K562 (cell line): Measurements from ENCODE around the gene GTPBP8. TPM values are rescaled to one million over a fixed set of nuclear protein-coding genes. Genes with fewer than 3 reads are reported as not detected.

ENCODE experiments used
- ARID1B ChIP-seq: fragments of 450-650 bp; IDR thresholded peaks from 2 replicates; pipeline ENCODE4 v1.6.1; 2016; ENCODE audit warnings: antibody characterized with exemption, mild to moderate bottlenecking, inconsistent platforms
- ZNF436 ChIP-seq: fragments of 250-450, 450-650 bp; sonication (Bioruptor Pico); formaldehyde crosslinking; IDR thresholded peaks from 2 replicates; pipeline ENCODE4 v1.7.0; 2020; ENCODE audit warnings: mild to moderate bottlenecking
- polyA plus RNA-seq, 8 experiments: library from polyadenylated mRNA; depleted of rRNA in 4 of 8; stranded (reverse) in 5 of 8; unstranded in 3 of 8; fragments of >200 nt; fragmentation: Nextera tagmentation in 2 of 8; fragmentation: Illumina TruSeq in 1 of 8; extraction: Ambion mirVana in 2 of 8; extraction: Trizol in 1 of 8; gene quantifications; 2 replicates each; pipeline versions ENCODE4 v1.2.1 to v1.2.3, GENCODE V29; 2011 to 2014; ENCODE audit warnings: inconsistent platforms in 1 of 8, missing spikeins in 1 of 8
- total RNA-seq, 7 experiments: library from RNA; depleted of rRNA in 6 of 7; stranded (reverse); fragments of >200 nt in 6 of 7; fragmentation: Illumina TruSeq in 2 of 7; extraction: Trizol in 2 of 7; gene quantifications; 2 replicates each; pipeline versions ENCODE4 v1.2.1 to v1.2.3, GENCODE V29; 2011 to 2021; ENCODE audit warnings: low replicate concordance in 1 of 7
- TF ChIP-seq, protein P1 (sequence below): fragments of 450-650 bp; IDR thresholded peaks from 2 replicates; pipeline ENCODE4 v1.6.1; 2016; ENCODE audit warnings: mild to moderate bottlenecking, moderate library complexity
- TF ChIP-seq, protein P2 (sequence below), 2 experiments: IDR thresholded peaks; 2 replicates each; pipeline ENCODE4 v1.6.1; 2012; ENCODE audit warnings: improper control_type of control experiment in 2 of 2, low read depth in 2 of 2, low read length in 2 of 2, borderline replicate concordance in 1 of 2
- TF ChIP-seq, protein P3 (sequence below), 3 experiments: IDR thresholded peaks in 2 of 3; conservative IDR thresholded peaks in 1 of 3; 2 replicates each; pipeline ENCODE4 v1.5.1; 2011 to 2012; ENCODE audit warnings: low read length in 3 of 3, mild to moderate bottlenecking in 3 of 3, control low read depth in 2 of 3, improper control_type of control experiment in 1 of 3, inconsistent platforms in 1 of 3, low read depth in 1 of 3, mixed read lengths in 1 of 3, moderate library complexity in 1 of 3; ENCODE audit not compliant: insufficient read depth in 2 of 3
- TF ChIP-seq, protein P4 (sequence below): sonication (generic); formaldehyde crosslinking; IDR thresholded peaks from 2 replicates; pipeline ENCODE4 v1.4.0; 2020; ENCODE audit warnings: mild to moderate bottlenecking, missing genetic modification reagents

GTPBP8 gene
- total and polyA plus RNA-seq, 9 of the 15 experiments (the other 6 are each of a cell fraction or from before 2014, with no cell fraction given) = 14.0 to 33.3 (median 20.8) TPM

DNA sequence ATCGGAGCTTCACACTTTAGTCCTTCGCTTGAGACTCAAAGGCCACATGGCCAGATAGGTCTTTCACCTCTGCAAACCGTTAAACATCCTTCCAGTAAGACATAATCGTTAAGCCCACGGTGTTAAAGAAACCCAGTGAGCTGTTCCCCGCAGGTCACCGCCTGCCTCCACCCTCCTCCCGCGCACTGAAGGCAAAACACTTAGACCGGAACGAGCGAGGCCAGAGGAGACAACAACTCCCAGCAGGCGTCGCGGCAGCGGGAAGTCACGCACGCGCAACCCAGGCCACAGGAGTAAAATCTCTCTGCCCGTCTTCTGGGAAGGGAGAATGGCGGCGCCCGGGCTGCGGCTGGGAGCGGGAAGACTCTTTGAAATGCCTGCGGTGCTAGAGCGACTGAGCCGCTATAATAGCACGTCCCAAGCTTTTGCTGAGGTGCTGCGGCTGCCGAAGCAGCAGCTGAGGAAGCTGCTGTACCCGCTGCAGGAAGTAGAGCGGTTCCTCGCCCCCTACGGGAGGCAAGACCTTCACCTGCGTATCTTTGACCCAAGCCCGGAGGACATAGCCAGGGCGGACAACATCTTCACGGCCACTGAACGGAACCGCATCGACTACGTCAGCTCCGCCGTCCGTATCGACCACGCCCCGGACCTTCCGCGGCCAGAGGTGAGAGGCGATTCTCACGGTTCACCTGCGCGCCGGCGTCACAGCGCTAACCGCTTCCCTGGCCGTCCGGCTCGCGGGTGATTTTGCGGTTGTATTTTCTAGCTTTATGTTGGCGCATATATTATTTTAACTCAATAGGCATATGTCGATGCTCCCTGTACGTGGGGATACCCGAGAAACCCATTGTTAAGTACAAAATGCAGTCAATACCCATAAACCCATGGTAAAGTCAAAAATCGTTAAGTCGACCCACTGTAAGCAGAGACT, at the start of gene GTPBP8 (continued):
- TF ChIP-seq, protein P1, sequence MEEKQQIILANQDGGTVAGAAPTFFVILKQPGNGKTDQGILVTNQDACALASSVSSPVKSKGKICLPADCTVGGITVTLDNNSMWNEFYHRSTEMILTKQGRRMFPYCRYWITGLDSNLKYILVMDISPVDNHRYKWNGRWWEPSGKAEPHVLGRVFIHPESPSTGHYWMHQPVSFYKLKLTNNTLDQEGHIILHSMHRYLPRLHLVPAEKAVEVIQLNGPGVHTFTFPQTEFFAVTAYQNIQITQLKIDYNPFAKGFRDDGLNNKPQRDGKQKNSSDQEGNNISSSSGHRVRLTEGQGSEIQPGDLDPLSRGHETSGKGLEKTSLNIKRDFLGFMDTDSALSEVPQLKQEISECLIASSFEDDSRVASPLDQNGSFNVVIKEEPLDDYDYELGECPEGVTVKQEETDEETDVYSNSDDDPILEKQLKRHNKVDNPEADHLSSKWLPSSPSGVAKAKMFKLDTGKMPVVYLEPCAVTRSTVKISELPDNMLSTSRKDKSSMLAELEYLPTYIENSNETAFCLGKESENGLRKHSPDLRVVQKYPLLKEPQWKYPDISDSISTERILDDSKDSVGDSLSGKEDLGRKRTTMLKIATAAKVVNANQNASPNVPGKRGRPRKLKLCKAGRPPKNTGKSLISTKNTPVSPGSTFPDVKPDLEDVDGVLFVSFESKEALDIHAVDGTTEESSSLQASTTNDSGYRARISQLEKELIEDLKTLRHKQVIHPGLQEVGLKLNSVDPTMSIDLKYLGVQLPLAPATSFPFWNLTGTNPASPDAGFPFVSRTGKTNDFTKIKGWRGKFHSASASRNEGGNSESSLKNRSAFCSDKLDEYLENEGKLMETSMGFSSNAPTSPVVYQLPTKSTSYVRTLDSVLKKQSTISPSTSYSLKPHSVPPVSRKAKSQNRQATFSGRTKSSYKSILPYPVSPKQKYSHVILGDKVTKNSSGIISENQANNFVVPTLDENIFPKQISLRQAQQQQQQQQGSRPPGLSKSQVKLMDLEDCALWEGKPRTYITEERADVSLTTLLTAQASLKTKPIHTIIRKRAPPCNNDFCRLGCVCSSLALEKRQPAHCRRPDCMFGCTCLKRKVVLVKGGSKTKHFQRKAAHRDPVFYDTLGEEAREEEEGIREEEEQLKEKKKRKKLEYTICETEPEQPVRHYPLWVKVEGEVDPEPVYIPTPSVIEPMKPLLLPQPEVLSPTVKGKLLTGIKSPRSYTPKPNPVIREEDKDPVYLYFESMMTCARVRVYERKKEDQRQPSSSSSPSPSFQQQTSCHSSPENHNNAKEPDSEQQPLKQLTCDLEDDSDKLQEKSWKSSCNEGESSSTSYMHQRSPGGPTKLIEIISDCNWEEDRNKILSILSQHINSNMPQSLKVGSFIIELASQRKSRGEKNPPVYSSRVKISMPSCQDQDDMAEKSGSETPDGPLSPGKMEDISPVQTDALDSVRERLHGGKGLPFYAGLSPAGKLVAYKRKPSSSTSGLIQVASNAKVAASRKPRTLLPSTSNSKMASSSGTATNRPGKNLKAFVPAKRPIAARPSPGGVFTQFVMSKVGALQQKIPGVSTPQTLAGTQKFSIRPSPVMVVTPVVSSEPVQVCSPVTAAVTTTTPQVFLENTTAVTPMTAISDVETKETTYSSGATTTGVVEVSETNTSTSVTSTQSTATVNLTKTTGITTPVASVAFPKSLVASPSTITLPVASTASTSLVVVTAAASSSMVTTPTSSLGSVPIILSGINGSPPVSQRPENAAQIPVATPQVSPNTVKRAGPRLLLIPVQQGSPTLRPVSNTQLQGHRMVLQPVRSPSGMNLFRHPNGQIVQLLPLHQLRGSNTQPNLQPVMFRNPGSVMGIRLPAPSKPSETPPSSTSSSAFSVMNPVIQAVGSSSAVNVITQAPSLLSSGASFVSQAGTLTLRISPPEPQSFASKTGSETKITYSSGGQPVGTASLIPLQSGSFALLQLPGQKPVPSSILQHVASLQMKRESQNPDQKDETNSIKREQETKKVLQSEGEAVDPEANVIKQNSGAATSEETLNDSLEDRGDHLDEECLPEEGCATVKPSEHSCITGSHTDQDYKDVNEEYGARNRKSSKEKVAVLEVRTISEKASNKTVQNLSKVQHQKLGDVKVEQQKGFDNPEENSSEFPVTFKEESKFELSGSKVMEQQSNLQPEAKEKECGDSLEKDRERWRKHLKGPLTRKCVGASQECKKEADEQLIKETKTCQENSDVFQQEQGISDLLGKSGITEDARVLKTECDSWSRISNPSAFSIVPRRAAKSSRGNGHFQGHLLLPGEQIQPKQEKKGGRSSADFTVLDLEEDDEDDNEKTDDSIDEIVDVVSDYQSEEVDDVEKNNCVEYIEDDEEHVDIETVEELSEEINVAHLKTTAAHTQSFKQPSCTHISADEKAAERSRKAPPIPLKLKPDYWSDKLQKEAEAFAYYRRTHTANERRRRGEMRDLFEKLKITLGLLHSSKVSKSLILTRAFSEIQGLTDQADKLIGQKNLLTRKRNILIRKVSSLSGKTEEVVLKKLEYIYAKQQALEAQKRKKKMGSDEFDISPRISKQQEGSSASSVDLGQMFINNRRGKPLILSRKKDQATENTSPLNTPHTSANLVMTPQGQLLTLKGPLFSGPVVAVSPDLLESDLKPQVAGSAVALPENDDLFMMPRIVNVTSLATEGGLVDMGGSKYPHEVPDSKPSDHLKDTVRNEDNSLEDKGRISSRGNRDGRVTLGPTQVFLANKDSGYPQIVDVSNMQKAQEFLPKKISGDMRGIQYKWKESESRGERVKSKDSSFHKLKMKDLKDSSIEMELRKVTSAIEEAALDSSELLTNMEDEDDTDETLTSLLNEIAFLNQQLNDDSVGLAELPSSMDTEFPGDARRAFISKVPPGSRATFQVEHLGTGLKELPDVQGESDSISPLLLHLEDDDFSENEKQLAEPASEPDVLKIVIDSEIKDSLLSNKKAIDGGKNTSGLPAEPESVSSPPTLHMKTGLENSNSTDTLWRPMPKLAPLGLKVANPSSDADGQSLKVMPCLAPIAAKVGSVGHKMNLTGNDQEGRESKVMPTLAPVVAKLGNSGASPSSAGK = peak; percentile 89
- TF ChIP-seq ZNF436 (CRISPR knock-in tag) = no peak
- 0 out of 2 replicates have a peak, but pooled peaks have one; percentile 33 for TF ChIP-seq ARID1B
- TF ChIP-seq, protein P2, sequence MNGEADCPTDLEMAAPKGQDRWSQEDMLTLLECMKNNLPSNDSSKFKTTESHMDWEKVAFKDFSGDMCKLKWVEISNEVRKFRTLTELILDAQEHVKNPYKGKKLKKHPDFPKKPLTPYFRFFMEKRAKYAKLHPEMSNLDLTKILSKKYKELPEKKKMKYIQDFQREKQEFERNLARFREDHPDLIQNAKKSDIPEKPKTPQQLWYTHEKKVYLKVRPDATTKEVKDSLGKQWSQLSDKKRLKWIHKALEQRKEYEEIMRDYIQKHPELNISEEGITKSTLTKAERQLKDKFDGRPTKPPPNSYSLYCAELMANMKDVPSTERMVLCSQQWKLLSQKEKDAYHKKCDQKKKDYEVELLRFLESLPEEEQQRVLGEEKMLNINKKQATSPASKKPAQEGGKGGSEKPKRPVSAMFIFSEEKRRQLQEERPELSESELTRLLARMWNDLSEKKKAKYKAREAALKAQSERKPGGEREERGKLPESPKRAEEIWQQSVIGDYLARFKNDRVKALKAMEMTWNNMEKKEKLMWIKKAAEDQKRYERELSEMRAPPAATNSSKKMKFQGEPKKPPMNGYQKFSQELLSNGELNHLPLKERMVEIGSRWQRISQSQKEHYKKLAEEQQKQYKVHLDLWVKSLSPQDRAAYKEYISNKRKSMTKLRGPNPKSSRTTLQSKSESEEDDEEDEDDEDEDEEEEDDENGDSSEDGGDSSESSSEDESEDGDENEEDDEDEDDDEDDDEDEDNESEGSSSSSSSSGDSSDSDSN (IDR thresholded peaks at IDR 0.05; ENCODE audit: borderline replicate concordance in 1 of 2, low read depth in 2 of 2, low read length in 2 of 2) = 0 out of 4 replicates have a peak, but pooled peaks have one; percentile 20 to 37
- TF ChIP-seq, protein P3, sequence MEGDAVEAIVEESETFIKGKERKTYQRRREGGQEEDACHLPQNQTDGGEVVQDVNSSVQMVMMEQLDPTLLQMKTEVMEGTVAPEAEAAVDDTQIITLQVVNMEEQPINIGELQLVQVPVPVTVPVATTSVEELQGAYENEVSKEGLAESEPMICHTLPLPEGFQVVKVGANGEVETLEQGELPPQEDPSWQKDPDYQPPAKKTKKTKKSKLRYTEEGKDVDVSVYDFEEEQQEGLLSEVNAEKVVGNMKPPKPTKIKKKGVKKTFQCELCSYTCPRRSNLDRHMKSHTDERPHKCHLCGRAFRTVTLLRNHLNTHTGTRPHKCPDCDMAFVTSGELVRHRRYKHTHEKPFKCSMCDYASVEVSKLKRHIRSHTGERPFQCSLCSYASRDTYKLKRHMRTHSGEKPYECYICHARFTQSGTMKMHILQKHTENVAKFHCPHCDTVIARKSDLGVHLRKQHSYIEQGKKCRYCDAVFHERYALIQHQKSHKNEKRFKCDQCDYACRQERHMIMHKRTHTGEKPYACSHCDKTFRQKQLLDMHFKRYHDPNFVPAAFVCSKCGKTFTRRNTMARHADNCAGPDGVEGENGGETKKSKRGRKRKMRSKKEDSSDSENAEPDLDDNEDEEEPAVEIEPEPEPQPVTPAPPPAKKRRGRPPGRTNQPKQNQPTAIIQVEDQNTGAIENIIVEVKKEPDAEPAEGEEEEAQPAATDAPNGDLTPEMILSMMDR (IDR thresholded peaks at IDR 0.05 in 2 of 3, conservative IDR thresholded peaks at IDR 0.05 in 1 of 3; ENCODE audit: insufficient read depth in 2 of 3, low read depth in 1 of 3, low read length in 3 of 3) = no peak
- TF ChIP-seq, protein P4, sequence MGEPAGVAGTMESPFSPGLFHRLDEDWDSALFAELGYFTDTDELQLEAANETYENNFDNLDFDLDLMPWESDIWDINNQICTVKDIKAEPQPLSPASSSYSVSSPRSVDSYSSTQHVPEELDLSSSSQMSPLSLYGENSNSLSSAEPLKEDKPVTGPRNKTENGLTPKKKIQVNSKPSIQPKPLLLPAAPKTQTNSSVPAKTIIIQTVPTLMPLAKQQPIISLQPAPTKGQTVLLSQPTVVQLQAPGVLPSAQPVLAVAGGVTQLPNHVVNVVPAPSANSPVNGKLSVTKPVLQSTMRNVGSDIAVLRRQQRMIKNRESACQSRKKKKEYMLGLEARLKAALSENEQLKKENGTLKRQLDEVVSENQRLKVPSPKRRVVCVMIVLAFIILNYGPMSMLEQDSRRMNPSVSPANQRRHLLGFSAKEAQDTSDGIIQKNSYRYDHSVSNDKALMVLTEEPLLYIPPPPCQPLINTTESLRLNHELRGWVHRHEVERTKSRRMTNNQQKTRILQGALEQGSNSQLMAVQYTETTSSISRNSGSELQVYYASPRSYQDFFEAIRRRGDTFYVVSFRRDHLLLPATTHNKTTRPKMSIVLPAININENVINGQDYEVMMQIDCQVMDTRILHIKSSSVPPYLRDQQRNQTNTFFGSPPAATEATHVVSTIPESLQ (CRISPR knock-in tag) = peak; percentile 90; the same call in 1 of the 2 replicates
